Measurements from ENCODE around the gene APOE. TPM values are rescaled to one million over a fixed set of nuclear protein-coding genes. Genes with fewer than 3 reads are reported as not detected.

Gene APOE
- total and polyA plus RNA-seq, 9 of the 15 experiments (the other 6 are each of a cell fraction or from before 2014, with no cell fraction given), result 0.14 to 180 (median 58.1) TPM; not detected in 1

DNA sequence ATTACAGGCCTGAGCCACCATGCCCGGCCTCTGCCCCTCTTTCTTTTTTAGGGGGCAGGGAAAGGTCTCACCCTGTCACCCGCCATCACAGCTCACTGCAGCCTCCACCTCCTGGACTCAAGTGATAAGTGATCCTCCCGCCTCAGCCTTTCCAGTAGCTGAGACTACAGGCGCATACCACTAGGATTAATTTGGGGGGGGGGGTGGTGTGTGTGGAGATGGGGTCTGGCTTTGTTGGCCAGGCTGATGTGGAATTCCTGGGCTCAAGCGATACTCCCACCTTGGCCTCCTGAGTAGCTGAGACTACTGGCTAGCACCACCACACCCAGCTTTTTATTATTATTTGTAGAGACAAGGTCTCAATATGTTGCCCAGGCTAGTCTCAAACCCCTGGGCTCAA is 4.2 kb downstream of the APOE start (continued):
- TF ChIP-seq ZNF717 (CRISPR knock-in tag; IDR thresholded peaks at IDR 0.05), result no peak
- TF ChIP-seq CBX2 (IDR thresholded peaks at IDR 0.05; ENCODE audit: insufficient read depth, low read length, poor library complexity, severe bottlenecking), result no peak
- TF ChIP-seq, protein P1, sequence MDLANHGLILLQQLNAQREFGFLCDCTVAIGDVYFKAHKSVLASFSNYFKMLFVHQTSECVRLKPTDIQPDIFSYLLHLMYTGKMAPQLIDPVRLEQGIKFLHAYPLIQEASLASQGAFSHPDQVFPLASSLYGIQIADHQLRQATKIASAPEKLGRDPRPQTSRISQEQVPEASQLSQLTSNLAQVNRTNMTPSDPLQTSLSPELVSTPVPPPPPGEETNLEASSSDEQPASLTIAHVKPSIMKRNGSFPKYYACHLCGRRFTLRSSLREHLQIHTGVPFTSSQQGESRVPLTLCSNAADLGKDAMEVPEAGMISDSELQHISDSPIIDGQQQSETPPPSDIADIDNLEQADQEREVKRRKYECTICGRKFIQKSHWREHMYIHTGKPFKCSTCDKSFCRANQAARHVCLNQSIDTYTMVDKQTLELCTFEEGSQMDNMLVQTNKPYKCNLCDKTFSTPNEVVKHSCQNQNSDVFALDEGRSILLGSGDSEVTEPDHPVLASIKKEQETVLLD (IDR thresholded peaks at IDR 0.05), result peak; percentile 13; the same call in 1 of the 2 replicates
- TF ChIP-seq TEAD1 (CRISPR knock-in tag; IDR thresholded peaks at IDR 0.05), result no peak
- TF ChIP-seq TBL1XR1 (IDR thresholded peaks at IDR 0.05; ENCODE audit: low read length in 2 of 2), result no peak
- TF ChIP-seq, protein P2, sequence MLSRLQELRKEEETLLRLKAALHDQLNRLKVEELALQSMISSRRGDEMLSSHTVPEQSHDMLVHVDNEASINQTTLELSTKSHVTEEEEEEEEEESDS (CRISPR knock-in tag; IDR thresholded peaks at IDR 0.05), result no peak
- peak; percentile 34 for TF ChIP-seq KDM5B (IDR thresholded peaks at IDR 0.05; ENCODE audit: insufficient replicate concordance, low read depth, low read length)
- no peak for TF ChIP-seq NCOA4 (IDR thresholded peaks at IDR 0.05; ENCODE audit: partially characterized antibody)
- peak; percentile 66 for TF ChIP-seq CBFA2T3 (IDR thresholded peaks at IDR 0.05)
- TF ChIP-seq RCOR1 (IDR thresholded peaks at IDR 0.05; ENCODE audit: borderline replicate concordance in 1 of 2, low read depth in 2 of 2, low read length in 2 of 2), result peak in 1 of 2 experiments; percentile 12; a peak in 1 of 4 replicates
- no peak for TF ChIP-seq FOXA1 (IDR thresholded peaks at IDR 0.05; ENCODE audit: borderline replicate concordance)
- TF ChIP-seq JUN (IDR thresholded peaks at IDR 0.05; ENCODE audit: borderline replicate concordance, low read depth, low read length), result no peak
- no peak for TF ChIP-seq JUN (CRISPR knock-in tag; IDR thresholded peaks at IDR 0.05; ENCODE audit: borderline replicate concordance)
- peak; percentile 30; the same call in 1 of the 2 replicates for TF ChIP-seq CBFA2T2 (conservative IDR thresholded peaks at IDR 0.05)
- peak in 1 of 2 experiments; percentile 17; a peak in 1 of 3 replicates for TF ChIP-seq CBX3 (IDR thresholded peaks at IDR 0.05; ENCODE audit: borderline replicate concordance in 1 of 2, low read length in 2 of 2)
- no peak for TF ChIP-seq CHD1 (IDR thresholded peaks at IDR 0.05; ENCODE audit: low read length)
- TF ChIP-seq TFAM (CRISPR knock-in tag; conservative IDR thresholded peaks at IDR 0.05), result no peak
- TF ChIP-seq FOXK2 (conservative IDR thresholded peaks at IDR 0.05 in 1 of 2, IDR thresholded peaks at IDR 0.05 in 1 of 2; ENCODE audit: low read depth in 2 of 2), result peak in 1 of 2 experiments; percentile 76; a peak in 2 of 4 replicates
- TF ChIP-seq, protein P3, sequence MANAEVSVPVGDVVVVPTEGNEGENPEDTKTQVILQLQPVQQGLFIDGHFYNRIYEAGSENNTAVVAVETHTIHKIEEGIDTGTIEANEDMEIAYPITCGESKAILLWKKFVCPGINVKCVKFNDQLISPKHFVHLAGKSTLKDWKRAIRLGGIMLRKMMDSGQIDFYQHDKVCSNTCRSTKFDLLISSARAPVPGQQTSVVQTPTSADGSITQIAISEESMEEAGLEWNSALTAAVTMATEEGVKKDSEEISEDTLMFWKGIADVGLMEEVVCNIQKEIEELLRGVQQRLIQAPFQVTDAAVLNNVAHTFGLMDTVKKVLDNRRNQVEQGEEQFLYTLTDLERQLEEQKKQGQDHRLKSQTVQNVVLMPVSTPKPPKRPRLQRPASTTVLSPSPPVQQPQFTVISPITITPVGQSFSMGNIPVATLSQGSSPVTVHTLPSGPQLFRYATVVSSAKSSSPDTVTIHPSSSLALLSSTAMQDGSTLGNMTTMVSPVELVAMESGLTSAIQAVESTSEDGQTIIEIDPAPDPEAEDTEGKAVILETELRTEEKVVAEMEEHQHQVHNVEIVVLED (CRISPR knock-in tag; IDR thresholded peaks at IDR 0.05), result no peak
- TF ChIP-seq, protein P4, sequence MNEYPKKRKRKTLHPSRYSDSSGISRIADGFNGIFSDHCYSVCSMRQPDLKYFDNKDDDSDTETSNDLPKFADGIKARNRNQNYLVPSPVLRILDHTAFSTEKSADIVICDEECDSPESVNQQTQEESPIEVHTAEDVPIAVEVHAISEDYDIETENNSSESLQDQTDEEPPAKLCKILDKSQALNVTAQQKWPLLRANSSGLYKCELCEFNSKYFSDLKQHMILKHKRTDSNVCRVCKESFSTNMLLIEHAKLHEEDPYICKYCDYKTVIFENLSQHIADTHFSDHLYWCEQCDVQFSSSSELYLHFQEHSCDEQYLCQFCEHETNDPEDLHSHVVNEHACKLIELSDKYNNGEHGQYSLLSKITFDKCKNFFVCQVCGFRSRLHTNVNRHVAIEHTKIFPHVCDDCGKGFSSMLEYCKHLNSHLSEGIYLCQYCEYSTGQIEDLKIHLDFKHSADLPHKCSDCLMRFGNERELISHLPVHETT (CRISPR knock-in tag; conservative IDR thresholded peaks at IDR 0.05 in 1 of 2, IDR thresholded peaks at IDR 0.05 in 1 of 2), result 0 out of 4 replicates have a peak, but pooled peaks of 1 of the 2 experiments have one; percentile 33
- TF ChIP-seq, protein P5, sequence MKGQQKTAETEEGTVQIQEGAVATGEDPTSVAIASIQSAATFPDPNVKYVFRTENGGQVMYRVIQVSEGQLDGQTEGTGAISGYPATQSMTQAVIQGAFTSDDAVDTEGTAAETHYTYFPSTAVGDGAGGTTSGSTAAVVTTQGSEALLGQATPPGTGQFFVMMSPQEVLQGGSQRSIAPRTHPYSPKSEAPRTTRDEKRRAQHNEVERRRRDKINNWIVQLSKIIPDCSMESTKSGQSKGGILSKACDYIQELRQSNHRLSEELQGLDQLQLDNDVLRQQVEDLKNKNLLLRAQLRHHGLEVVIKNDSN (CRISPR knock-in tag; IDR thresholded peaks at IDR 0.05), result no peak
- no peak for TF ChIP-seq PTBP1 (IDR thresholded peaks at IDR 0.05; ENCODE audit: low read depth, low read length)
- no peak for TF ChIP-seq NELFE (IDR thresholded peaks at IDR 0.05; ENCODE audit: insufficient read depth, insufficient read length)
